GM18907 (cell line): ENCODE measurements around the gene DNM3.

Source experiments
- ATAC-seq: cut with Tn5 transposase; IDR thresholded peaks from one replicate; pipeline ENCODE4 v1.9.1; 2021; ENCODE audit warnings: mild to moderate bottlenecking, moderate library complexity; ENCODE audit not compliant: unreplicated experiment

Gene DNM3

GRCh38 chr1:172086137-172086536 is 244.8 kb downstream of the DNM3 start:
- no peak for ATAC-seq

GRCh38 chr1:172088256-172088655 is 247.0 kb downstream of the DNM3 start:
- no peak for ATAC-seq

DNA sequence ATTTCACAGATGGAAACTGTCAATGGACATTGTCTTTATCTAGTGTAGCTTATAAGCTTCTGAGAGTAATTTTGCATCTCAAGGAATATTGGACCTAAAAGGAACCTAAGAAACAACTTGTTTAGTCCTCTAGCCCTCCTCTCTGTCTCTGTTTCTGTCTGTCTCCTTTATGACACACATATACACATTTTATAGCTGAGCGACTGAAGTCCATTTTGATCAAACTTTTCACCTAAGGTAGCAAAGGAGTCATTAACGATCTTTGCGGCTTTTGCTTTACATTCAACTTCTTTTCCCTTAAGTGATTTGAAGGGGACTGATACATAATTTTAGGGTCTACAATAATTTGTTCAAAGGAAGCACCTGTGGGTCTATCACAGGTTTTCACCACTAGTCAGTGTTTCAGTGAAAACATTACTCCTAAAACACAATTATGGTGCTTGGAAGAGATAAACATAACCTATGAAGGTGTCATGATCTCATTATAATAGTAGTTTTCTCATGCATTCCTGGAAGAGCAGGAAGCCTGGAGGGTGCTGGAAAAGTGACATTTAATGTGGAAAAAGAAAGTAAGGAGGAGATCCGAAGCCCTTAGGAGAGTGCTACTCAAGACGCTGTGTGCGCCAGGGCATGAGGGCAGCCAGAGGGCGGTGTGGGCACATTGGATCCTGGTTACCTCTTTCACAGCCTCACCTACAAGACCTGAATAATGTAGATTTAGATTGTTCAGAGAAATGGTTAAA is 248.6 kb downstream of the DNM3 start:
- ATAC-seq = no peak

DNA sequence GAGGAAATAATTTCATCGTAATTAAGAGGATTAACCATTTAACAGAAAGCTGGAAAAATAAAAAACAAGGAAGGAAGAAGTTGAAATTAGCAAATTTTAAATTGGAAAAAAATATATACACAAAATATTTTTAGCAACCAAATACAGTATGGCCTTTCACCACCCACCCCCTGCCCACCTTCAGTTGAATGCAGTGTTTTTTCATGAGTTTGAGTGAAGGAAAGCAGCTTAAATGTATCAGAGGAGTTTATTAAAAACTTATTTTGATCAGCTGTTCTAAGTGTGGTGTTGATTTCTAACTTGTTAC is 249.2 kb downstream of the DNM3 start:
- no peak for ATAC-seq

GRCh38 chr1:172095846-172096245 is 254.5 kb downstream of the DNM3 start:
- no peak for ATAC-seq

DNA sequence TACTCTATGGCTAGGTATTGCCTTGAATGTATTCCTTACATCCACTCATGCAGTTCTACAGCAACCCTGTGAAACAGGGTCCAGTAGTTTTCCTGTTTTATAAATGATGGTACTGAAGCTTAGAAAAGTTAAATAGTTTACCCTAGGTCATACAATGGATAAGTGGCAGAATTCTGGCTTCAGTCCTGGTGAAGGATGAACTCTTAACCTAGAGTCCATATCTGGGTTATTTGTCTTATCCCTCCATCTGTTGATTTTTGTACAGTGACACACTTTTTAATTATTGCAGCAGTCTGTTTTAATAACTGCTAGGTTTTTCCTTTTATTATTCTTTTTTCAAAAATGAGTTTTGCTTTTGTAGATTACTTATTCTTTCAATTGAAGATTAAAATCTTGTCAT is 263.9 kb downstream of the DNM3 start:
- ATAC-seq = no peak

GRCh38 chr1:172107316-172107975 is 266.1 kb downstream of the DNM3 start:
- no peak for ATAC-seq

DNA sequence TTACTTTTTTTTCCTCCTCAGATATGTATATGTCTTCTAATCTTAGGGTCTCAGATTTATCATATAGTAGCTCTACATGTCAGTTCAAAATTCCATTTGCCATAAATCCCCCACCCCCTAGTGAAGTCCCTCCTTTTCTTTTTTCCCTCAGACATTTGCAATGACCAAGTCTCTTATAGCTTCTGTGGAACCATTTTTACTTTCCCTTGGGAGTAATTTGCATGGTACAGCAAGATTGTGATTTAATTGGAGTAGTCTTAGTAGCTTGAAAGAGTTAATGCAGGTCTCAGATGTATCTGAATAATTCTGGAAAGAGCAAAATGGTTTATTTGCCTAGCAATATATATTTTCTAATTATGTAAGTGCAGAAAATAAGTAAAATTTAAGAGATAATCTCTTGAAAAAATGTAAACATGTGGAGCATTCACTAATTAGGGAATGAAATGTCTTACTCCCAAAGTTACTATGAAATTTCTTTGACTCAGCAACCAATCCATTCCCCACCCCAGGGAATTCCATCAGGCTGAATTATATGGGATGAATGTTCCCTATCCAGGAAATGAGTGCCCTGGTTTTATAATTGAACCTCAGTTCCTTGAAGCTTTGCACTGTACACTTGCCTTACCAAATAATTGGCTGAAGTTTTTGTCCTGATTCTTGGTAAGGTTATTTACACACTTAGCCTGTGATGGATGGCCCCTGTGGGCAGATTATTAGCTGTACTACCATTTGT is 267.0 kb downstream of the DNM3 start:
- no peak for ATAC-seq

- no peak for ATAC-seq
Observed at GRCh38 chr1:172109359-172109758, 268.1 kb downstream of the DNM3 start.

DNA sequence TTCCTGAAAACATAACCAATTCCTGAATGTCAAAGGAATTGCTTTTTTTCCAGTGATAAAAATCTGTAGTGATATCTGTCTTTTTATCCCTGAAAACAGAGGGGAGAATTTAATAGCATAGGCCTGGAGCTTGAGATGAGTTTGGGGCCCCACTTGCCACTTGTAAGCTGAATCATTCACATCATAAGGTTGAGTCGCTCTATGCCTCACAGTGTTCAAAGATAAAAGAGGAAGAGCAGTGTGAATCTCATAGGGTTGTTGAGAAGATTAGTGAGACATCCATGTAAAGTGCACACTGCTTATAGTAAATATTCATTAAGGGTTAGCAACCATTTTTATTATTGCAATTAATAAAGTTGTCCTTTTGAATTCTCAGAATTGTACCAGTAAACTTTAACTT is 271.3 kb downstream of the DNM3 start:
- no peak for ATAC-seq

GRCh38 chr1:172117800-172118199 is 276.5 kb downstream of the DNM3 start:
- peak; percentile 93 for ATAC-seq

DNA sequence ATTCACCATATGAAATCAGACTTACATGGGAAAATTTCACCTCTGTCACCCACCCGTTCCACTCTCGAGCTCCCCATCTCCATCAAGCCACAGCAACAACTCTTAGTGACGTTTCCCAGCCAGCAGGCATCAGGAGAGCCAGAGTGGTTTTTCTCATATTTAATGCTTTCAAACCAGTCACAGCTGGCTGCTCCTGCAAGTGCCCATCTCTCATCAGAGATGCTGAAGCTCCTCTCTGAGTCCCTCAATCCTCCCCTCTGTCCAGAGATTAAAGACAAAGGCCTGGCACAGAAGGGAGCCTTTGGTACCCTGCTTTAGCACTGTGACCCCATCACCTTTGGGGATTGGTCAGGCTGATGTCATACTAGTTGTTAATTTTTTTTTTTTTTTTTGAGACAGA is 277.3 kb downstream of the DNM3 start:
- no peak for ATAC-seq

DNA sequence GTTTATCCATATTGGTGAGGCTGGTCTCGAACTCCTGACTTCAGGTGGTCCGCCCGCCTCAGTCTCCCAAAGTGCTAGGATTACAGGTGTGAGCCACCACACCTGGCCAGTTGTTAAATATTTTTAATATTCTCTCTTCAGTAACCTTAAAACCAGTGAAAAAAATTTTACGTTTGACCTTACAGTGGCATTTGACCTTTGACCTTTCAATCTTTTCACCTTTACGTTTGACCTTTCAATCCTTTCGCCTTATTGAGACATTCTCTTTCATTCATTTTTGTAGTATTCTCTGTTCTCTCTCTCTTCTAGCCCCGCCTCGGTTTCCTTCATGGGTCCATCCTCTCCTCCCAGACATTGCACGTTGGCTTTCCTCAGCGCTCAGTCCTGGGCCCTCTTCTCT is 277.9 kb downstream of the DNM3 start:
- no peak for ATAC-seq

DNA sequence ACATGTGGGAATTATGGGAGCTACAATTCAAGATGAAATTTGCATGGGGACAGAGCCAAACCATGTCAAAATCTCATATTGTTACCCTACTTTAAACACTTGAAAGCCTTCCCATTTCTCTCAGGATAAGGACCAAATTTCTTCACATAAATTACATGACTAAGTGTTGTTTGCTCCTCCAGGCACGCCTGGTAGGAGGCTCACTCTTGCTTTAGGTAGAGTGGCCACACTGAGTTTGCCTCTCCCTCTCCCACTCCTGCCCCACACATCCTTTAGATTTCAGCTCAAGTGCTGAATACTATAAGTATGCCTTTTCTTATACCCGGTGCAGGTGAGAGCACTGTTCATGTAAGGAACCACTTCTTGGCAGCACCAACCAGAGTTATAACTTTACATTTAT is 279.1 kb downstream of the DNM3 start:
- no peak for ATAC-seq

DNA sequence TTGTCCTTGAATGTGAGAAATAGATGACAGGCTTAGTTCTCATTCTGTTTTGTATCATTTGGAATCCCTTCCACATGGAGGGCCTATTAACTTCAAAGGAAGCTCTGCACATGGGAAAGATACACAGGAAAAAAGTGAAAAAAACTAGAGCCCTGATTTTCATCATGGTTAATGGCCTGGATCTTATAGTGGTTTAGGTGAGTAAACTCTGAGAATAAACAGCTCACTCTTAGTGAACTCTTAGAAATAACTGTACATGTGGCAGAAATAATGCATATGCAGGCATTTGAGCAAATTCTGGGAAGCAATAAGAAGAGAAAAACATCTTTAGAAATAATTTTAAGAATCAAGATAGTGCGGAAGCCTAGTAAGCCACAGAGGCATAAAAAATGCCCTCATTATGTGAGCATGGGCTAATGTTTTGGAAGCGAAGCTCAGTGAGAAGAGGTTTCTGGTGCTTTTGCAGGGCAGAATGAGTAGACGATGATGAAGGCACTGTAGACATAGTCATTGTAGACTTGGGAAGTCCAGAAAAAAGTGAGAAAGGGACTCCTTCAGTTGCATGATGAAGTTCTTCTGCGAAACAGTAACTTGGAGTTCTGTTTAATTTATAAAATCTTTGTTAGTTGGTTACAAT is 279.9 kb downstream of the DNM3 start:
- ATAC-seq = no peak

DNA sequence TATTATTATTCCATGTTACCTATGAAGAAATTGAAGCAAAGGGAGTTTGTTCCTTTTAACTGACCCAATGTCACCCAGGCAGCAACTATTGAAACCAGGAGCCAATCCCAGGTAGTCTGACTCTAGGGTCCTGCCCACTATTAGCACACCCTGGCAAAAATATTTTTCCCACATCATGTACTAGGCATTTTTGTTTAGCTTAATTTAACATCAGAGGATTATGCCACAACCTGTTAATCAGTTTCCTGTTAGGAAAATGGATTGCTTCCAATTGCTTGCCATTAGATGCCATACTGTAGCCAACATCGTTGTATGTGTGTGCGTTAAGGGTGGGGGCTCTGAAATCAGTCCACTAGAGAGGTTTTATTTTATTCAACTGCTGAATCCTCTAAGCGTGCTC is 281.1 kb downstream of the DNM3 start:
- ATAC-seq = no peak

DNA sequence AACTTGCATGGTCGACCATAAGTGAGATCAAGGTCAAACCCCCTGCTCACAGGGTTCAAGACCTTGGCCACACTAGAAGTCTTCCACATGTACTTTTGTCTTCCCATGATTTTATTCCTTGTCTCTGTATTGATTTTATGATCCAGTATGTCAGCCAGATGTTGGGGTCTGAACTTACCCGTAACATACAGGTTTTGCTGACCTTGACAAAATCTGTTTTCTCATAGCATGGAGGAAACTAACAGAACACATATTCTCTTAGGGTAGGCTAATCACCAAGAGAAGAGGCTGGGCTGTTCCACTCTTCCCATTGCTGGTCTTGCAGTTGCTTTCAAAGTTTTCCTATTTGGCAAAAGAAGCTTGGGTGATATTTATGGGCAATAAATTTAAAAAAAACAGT is 284.0 kb downstream of the DNM3 start:
- ATAC-seq = no peak

GRCh38 chr1:172125812-172126430 is 284.6 kb downstream of the DNM3 start:
- ATAC-seq = no peak

DNA sequence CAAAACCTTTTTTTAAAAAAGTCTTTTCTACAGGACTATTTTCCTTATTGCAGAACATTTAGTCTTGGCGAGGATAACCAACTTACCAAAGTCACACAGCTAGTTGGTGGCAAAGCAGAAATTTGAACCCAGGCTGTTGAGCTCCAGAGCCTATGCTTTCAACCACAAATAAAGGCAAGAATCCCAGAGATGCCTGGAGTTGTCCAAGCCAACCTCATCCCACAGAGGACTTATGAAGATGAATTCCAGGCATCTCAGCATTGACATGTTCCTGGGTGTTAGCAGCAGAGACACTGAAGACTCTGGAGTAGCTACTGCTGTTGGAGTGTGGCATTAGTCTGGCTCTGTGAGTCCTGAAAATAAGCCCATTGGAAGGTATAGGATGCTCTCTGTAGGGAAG is 291.5 kb downstream of the DNM3 start:
- ATAC-seq = no peak

- no peak for ATAC-seq
Observed at GRCh38 chr1:172134087-172134731, 292.9 kb downstream of the DNM3 start.
